OCI-LY7 (cell line): Measurements from ENCODE around the gene MS4A18. TPM values are rescaled to one million over a fixed set of nuclear protein-coding genes. Genes with fewer than 3 reads are reported as not detected.

Experiments used
- BruUV-seq: library from RNA; stranded (reverse); fragments of 400-500 nt; replicated peaks from 2 replicates; lab custom pipeline; 2021; lab: Mats Ljungman, UMichigan
- CTCF ChIA-PET: fragments of 300-600 bp; sonication (Branson Sonifier 250); formaldehyde crosslinking; loops from one replicate; lab custom pipeline; 2022; ENCODE audit warnings: antibody characterized with exemption; ENCODE audit not compliant: unreplicated experiment; lab: Charles Lee
- POLR2A ChIA-PET: fragments of 300-600 bp; sonication (Branson Sonifier 250); formaldehyde crosslinking; loops from one replicate; lab custom pipeline; 2022; ENCODE audit warnings: antibody characterized with exemption; lab: Charles Lee
- DNase-seq: peaks from one replicate; pipeline ENCODE4 v3.0.0-alpha.2; 2015; ENCODE audit warnings: low spot score
- H2AFZ ChIP-seq: fragments of 200-600 bp; sonication (generic), shearing (Covaris generic); 2 replicates; pipeline ENCODE4 v1.6.1; 2014; ENCODE audit warnings: mild to moderate bottlenecking, antibody characterized with exemption, low read length, moderate library complexity
- H3K27ac ChIP-seq: fragments of 200-600 bp; sonication (generic); 2 replicates; pipeline ENCODE4 v1.5.1; 2014; ENCODE audit warnings: mixed run types, low read depth, mild to moderate bottlenecking, moderate library complexity, low read length, inconsistent platforms; ENCODE audit not compliant: poor library complexity, severe bottlenecking
- H3K36me3 ChIP-seq: fragments of 200-600 bp; sonication (generic); 2 replicates; pipeline ENCODE4 v1.6.1; 2014; ENCODE audit warnings: mild to moderate bottlenecking, antibody characterized with exemption, low read length, moderate library complexity, mixed read lengths; ENCODE audit not compliant: insufficient read depth
- H3K4me1 ChIP-seq: fragments of 200-600 bp; sonication (generic); 2 replicates; pipeline ENCODE4 v1.5.1; 2014; ENCODE audit warnings: mild to moderate bottlenecking, low read length; ENCODE audit not compliant: insufficient read depth, poor library complexity, severe bottlenecking
- H3K4me2 ChIP-seq: fragments of 200-600 bp; sonication (generic); 2 replicates; pipeline ENCODE4 v1.6.1; 2014; ENCODE audit warnings: mild to moderate bottlenecking, low read length
- H3K4me3 ChIP-seq: fragments of 200-600 bp; sonication (generic); 2 replicates; pipeline ENCODE4 v1.5.1; 2014; ENCODE audit warnings: mild to moderate bottlenecking, low read depth, low read length; ENCODE audit not compliant: poor library complexity, severe bottlenecking
- H3K79me2 ChIP-seq: fragments of 200-600 bp; sonication (generic); 2 replicates; pipeline ENCODE4 v1.6.1; 2016; ENCODE audit warnings: low read depth, mild to moderate bottlenecking, low read length, moderate library complexity, mixed read lengths; ENCODE audit not compliant: insufficient read depth
- H3K9me2 ChIP-seq: fragments of 200-600 bp; sonication (generic); 2 replicates; pipeline ENCODE4 v1.6.1; 2016; ENCODE audit warnings: mild to moderate bottlenecking, low read length, mixed read lengths; ENCODE audit not compliant: insufficient read depth
- H3K9me3 ChIP-seq: fragments of 200-600 bp; sonication (generic); 2 replicates; pipeline ENCODE4 v1.6.1; 2014; ENCODE audit warnings: mild to moderate bottlenecking, mixed run types, low read length, mixed read lengths
- H4K20me1 ChIP-seq: fragments of 200-600 bp; sonication (generic); 2 replicates; pipeline ENCODE4 v1.6.1; 2014; ENCODE audit warnings: mild to moderate bottlenecking, antibody characterized with exemption, low read length, moderate library complexity, mixed read lengths; ENCODE audit not compliant: insufficient read depth
- CTCF ChIP-seq: fragments of 200-600 bp; sonication (generic); conservative IDR thresholded peaks from 2 replicates; pipeline ENCODE4 v1.5.1; 2014; ENCODE audit warnings: mild to moderate bottlenecking, antibody characterized with exemption, low read length, moderate library complexity, mixed read lengths
- EZH2phosphoT487 ChIP-seq: fragments of 200-600 bp; sonication (generic); IDR thresholded peaks from 2 replicates; pipeline ENCODE4 v1.6.1; 2018; ENCODE audit warnings: low read depth, borderline replicate concordance, mild to moderate bottlenecking, mixed run types, antibody characterized with exemption, low read length, moderate library complexity, mixed read lengths
- intact Hi-C: fragments of 100-400 bp; cut with micrococcal nuclease; formaldehyde crosslinking; loops from one replicate; pipeline ENCODE4 v1.10.0; 2022; ENCODE audit not compliant: unreplicated experiment
- total RNA-seq, 2 experiments: library from RNA; depleted of rRNA in 1 of 2; stranded (reverse); fragments of >200 nt in 1 of 2; shearing (Covaris generic) in 1 of 2; gene quantifications; 2 replicates each; pipeline ENCODE4 v1.2.3, GENCODE V29; 2014 to 2022

Gene MS4A18
- total RNA-seq, 2 experiments from 2014 or later, result not detected

GRCh38 chr11:60763692-60764369, 39.3 kb downstream of the MS4A18 start:
- Histone ChIP-seq H2AFZ (no peak overlapping the region), H3K79me2 (no peaks in the 10 kb centered on the region), H3K9me3 (no peaks in the 10 kb centered on the region), H3K36me3 (no peaks in the 10 kb centered on the region), H4K20me1 (no peaks in the 10 kb centered on the region), H3K4me1 (no peaks in the 10 kb centered on the region), H3K4me2 (no peak overlapping the region), H3K4me3 (no peak overlapping the region), H3K27ac (no peak overlapping the region), H3K9me2 (no peaks in the 10 kb centered on the region)
- CTCF ChIA-PET, result interaction anchor here (1.4 to 2.1 kb wide), 3 partner anchors 9 to 24 kb away, joined by 3 to 5 read pairs (median 5); no protein-coding TSS in a partner anchor
- POLR2A ChIA-PET, result interaction anchor here (0.7 to 1.2 kb wide), 2 partner anchors 15 to 157 kb away, joined by 3 read pairs; no protein-coding TSS in a partner anchor
- TF ChIP-seq EZH2phosphoT487 (no peak), CTCF (no peak)
- intact Hi-C loops, result no loop called here
- no TSS peak for BruUV-seq
- no peak for DNase-seq

- ChIA-PET CTCF (no interaction called here), POLR2A (interaction anchor here (0.7 to 1.2 kb wide), 2 partner anchors 14 to 20 kb away, joined by 3 read pairs; no protein-coding TSS in a partner anchor)
- TF ChIP-seq CTCF (no peak), EZH2phosphoT487 (no peak)
- Histone ChIP-seq H3K4me3 (no peak overlapping the region), H3K79me2 (no peaks in the 10 kb centered on the region), H2AFZ (no peak overlapping the region), H3K9me2 (no peaks in the 10 kb centered on the region), H3K9me3 (no peaks in the 10 kb centered on the region), H3K36me3 (no peaks in the 10 kb centered on the region), H4K20me1 (no peaks in the 10 kb centered on the region), H3K27ac (no peak overlapping the region), H3K4me2 (no peak overlapping the region), H3K4me1 (no peaks in the 10 kb centered on the region)
- DNase-seq, result no peak
- intact Hi-C loops, result no loop called here
- BruUV-seq, result no TSS peak
Observed at GRCh38 chr11:60764879-60765278, 40.4 kb downstream of the MS4A18 start.

GRCh38 chr11:60765355-60765754, 40.8 kb downstream of the MS4A18 start:
- Histone ChIP-seq H3K9me3 (no peaks in the 10 kb centered on the region), H3K4me2 (no peak overlapping the region), H3K36me3 (no peaks in the 10 kb centered on the region), H3K4me3 (no peak overlapping the region), H2AFZ (no peak overlapping the region), H3K27ac (no peak overlapping the region), H3K4me1 (no peaks in the 10 kb centered on the region), H3K9me2 (no peaks in the 10 kb centered on the region), H3K79me2 (no peaks in the 10 kb centered on the region), H4K20me1 (no peaks in the 10 kb centered on the region)
- no peak for DNase-seq
- CTCF ChIA-PET, result no interaction called here
- intact Hi-C loops, result no loop called here
- TF ChIP-seq CTCF, result no peak
- TF ChIP-seq EZH2phosphoT487, result no peak
- POLR2A ChIA-PET, result interaction anchor here (0.6 to 1.2 kb wide), 3 partner anchors 9 to 21 kb away, joined by 3 to 5 read pairs (median 3); partner anchors contain the start of gene MS4A15
- BruUV-seq, result no TSS peak
